Stimulated activated CD8-positive, alpha-beta memory T cell treated with anti-CD3 and anti-CD28 coated beads, Interleukin-12 subunit alpha, Interleukin-12 subunit beta, amount 100 ng/mL, for 1 hour (primary cell): Measurements from ENCODE around the gene DGKA.
"Not testable (repeated sequence)": the region's sequence is repeated elsewhere in the genome, so short reads cannot be mapped to it uniquely, and the experiment has no call there.

ENCODE experiments used
- DNase-seq: peaks from one replicate; pipeline ENCODE4 v3.0.0-alpha.2; 2020; ENCODE audit warnings: low read depth

The DGKA gene

GRCh38 chr12:55930771-55931316 is at the start of gene DGKA:
DGKA (plus strand) TSS chr12:55931162; CDS start chr12:55936504, 5,342 bp downstream.
- peak; percentile 47 for DNase-seq

GRCh38 chr12:55885113-55885512 is 45.8 kb upstream of the DGKA start:
- no peak for DNase-seq

- no peak for DNase-seq
Observed at GRCh38 chr12:55891310-55891709, 39.7 kb upstream of the DGKA start.

GRCh38 chr12:55893723-55894122 is 37.2 kb upstream of the DGKA start:
- DNase-seq, result no peak

- no peak for DNase-seq
Observed at GRCh38 chr12:55899082-55899481, 31.9 kb upstream of the DGKA start.

- no peak for DNase-seq
Observed at GRCh38 chr12:55901881-55902490, 29.0 kb upstream of the DGKA start.

GRCh38 chr12:55906056-55906455 is 24.9 kb upstream of the DGKA start:
- DNase-seq, result no peak

- no peak for DNase-seq
Observed at GRCh38 chr12:55908726-55909512, 22.0 kb upstream of the DGKA start.

- no peak for DNase-seq
Observed at GRCh38 chr12:55909513-55909884, 21.5 kb upstream of the DGKA start.

GRCh38 chr12:55912908-55913307 is 18.1 kb upstream of the DGKA start:
- no peak for DNase-seq

- no peak for DNase-seq
Observed at GRCh38 chr12:55915482-55915859, 15.5 kb upstream of the DGKA start.

GRCh38 chr12:55919032-55919431 is 11.9 kb upstream of the DGKA start:
- DNase-seq, result not testable (repeated sequence)

GRCh38 chr12:55922126-55922525 is 8.8 kb upstream of the DGKA start:
- DNase-seq, result no peak

GRCh38 chr12:55923648-55924047 is 7.3 kb upstream of the DGKA start:
- not testable (repeated sequence) for DNase-seq

GRCh38 chr12:55925371-55925770 is 5.6 kb upstream of the DGKA start:
- no peak for DNase-seq

GRCh38 chr12:55925870-55926737 is 4.9 kb upstream of the DGKA start:
- no peak for DNase-seq

GRCh38 chr12:55926738-55927587 is 4.0 kb upstream of the DGKA start:
- DNase-seq, result peak; percentile 78

GRCh38 chr12:55927588-55928502 is 3.1 kb upstream of the DGKA start, which contains the start of gene PYM1:
PYM1 (minus strand) TSS chr12:55927894; CDS start chr12:55927761, 133 bp downstream.
- peak; percentile 47 for DNase-seq

GRCh38 chr12:55929306-55929791 is 1.6 kb upstream of the DGKA start:
- DNase-seq, result peak; percentile 61

GRCh38 chr12:55931317-55931779 is 386 bp downstream of the DGKA start:
- no peak for DNase-seq
